IPS DF 6.9 (cell line): ENCODE results near the gene SDCBP2.

Experiments
- DNase-seq: peaks from one replicate; pipeline ENCODE4 v3.0.0-alpha.2; 2013; ENCODE audit warnings: low read depth, low spot score
- H3K27ac ChIP-seq: one replicate; pipeline ENCODE4 v1.5.1; 2013; ENCODE audit warnings: low read length, control low read depth
- H3K27me3 ChIP-seq: 2 replicates; pipeline ENCODE4 v1.6.1; 2013; ENCODE audit warnings: mild to moderate bottlenecking, low read length; ENCODE audit not compliant: control insufficient read depth, insufficient read depth
- H3K36me3 ChIP-seq: 2 replicates; pipeline ENCODE4 v1.6.1; 2013; ENCODE audit warnings: low read length; ENCODE audit not compliant: control insufficient read depth, insufficient read depth
- H3K4me1 ChIP-seq: 2 replicates; pipeline ENCODE4 v1.6.1; 2013; ENCODE audit warnings: low read length; ENCODE audit not compliant: control insufficient read depth, insufficient read depth
- H3K4me3 ChIP-seq: 2 replicates; pipeline ENCODE4 v1.5.1; 2013; ENCODE audit warnings: mild to moderate bottlenecking, low read length
- H3K9me3 ChIP-seq: 2 replicates; pipeline ENCODE4 v1.6.1; 2013; ENCODE audit warnings: low read length, inconsistent platforms; ENCODE audit not compliant: control insufficient read depth, insufficient read depth
- WGBS: extraction: QIAGEN DNeasy Blood & Tissue Kit; methylation state at CpG from one replicate; pipeline ENCODE4 v1.1.7; 2013; ENCODE audit warnings: mixed read lengths, missing lambda C conversion rate; ENCODE audit not compliant: insufficient read length, insufficient coverage; 5-methylcytosine and 5-hydroxymethylcytosine counted together

SDCBP2 gene

GRCh38 chr20:1328680-1329330 is at the start of gene SDCBP2:
SDCBP2 (minus strand) TSS chr20:1329139; CDS start chr20:1320416, 8,723 bp downstream.
- H3K4me1 ChIP-seq: no peaks in the 10 kb centered on the region
- H3K9me3 ChIP-seq: no peaks in the 10 kb centered on the region
- H3K4me3 ChIP-seq: no peak within 1 kb of the TSS
- no CpG with 5 or more reads among the region's 8 CpGs for WGBS
- no peaks in the 10 kb centered on the region for H3K36me3 ChIP-seq
- no peak for DNase-seq
- H3K27ac ChIP-seq: no peak within 1 kb of the TSS
- no peaks in the 10 kb centered on the region for H3K27me3 ChIP-seq

GRCh38 chr20:1378735-1379125 is 49.8 kb upstream of the SDCBP2 start:
- WGBS: no CpG with 5 or more reads among the region's 6 CpGs
- H3K27ac ChIP-seq: no peak overlapping the region
- H3K4me1 ChIP-seq: 0 out of 2 replicates have a peak, but pooled peaks cover 1% of the 10 kb centered on the region
- no peaks in the 10 kb centered on the region for H3K36me3 ChIP-seq
- no peaks in the 10 kb centered on the region for H3K9me3 ChIP-seq
- H3K4me3 ChIP-seq: no peak overlapping the region
- no peak for DNase-seq
- no peaks in the 10 kb centered on the region for H3K27me3 ChIP-seq

- no CpG with 5 or more reads among the region's 6 CpGs for WGBS
- Histone ChIP-seq H3K4me1 (0 out of 2 replicates have a peak, but pooled peaks cover 1% of the 10 kb centered on the region), H3K27ac (no peak overlapping the region), H3K9me3 (no peaks in the 10 kb centered on the region), H3K36me3 (0 out of 2 replicates have a peak, but pooled peaks cover 3% of the 10 kb centered on the region), H3K4me3 (no peak overlapping the region), H3K27me3 (no peaks in the 10 kb centered on the region)
- DNase-seq: no peak
These were observed 49.2 kb upstream of the SDCBP2 start for GRCh38 chr20:1377984-1378734.

GRCh38 chr20:1377341-1377871 is 48.5 kb upstream of the SDCBP2 start:
- H3K27me3 ChIP-seq: no peaks in the 10 kb centered on the region
- H3K4me3 ChIP-seq: no peak overlapping the region
- H3K27ac ChIP-seq: no peak overlapping the region
- H3K36me3 ChIP-seq: 0 out of 2 replicates have a peak, but pooled peaks cover 3% of the 10 kb centered on the region
- no peaks in the 10 kb centered on the region for H3K9me3 ChIP-seq
- no peak for DNase-seq
- WGBS: no CpG with 5 or more reads among the region's 5 CpGs
- 0 out of 2 replicates have a peak, but pooled peaks cover 1% of the 10 kb centered on the region for H3K4me1 ChIP-seq

- DNase-seq: no peak
These were observed 47.7 kb upstream of the SDCBP2 start for GRCh38 chr20:1376408-1377270.

GRCh38 chr20:1376007-1376406 is 47.1 kb upstream of the SDCBP2 start:
- H3K27ac ChIP-seq: no peak overlapping the region
- H3K9me3 ChIP-seq: no peaks in the 10 kb centered on the region
- no CpG with 5 or more reads among the region's 1 CpG for WGBS
- DNase-seq: no peak
- no peaks in the 10 kb centered on the region for H3K27me3 ChIP-seq
- 0 out of 2 replicates have a peak, but pooled peaks cover 1% of the 10 kb centered on the region for H3K4me1 ChIP-seq
- 0 out of 2 replicates have a peak, but pooled peaks cover 3% of the 10 kb centered on the region for H3K36me3 ChIP-seq
- H3K4me3 ChIP-seq: no peak overlapping the region

More at GRCh38 chr20:1376408-1377270, 47.7 kb upstream of the SDCBP2 start:
- Histone ChIP-seq H3K27me3 (no peaks in the 10 kb centered on the region), H3K36me3 (0 out of 2 replicates have a peak, but pooled peaks cover 3% of the 10 kb centered on the region), H3K4me1 (0 out of 2 replicates have a peak, but pooled peaks cover 1% of the 10 kb centered on the region), H3K4me3 (no peak overlapping the region), H3K9me3 (no peaks in the 10 kb centered on the region), H3K27ac (no peak overlapping the region)
- no CpG with 5 or more reads among the region's 7 CpGs for WGBS

- DNase-seq: no peak
- no peaks in the 10 kb centered on the region for H3K9me3 ChIP-seq
- H3K27me3 ChIP-seq: no peaks in the 10 kb centered on the region
- H3K36me3 ChIP-seq: 0 out of 2 replicates have a peak, but pooled peaks cover 3% of the 10 kb centered on the region
- H3K4me1 ChIP-seq: 0 out of 2 replicates have a peak, but pooled peaks cover 1% of the 10 kb centered on the region
- WGBS: no CpG with 5 or more reads among the region's 8 CpGs
- no peak overlapping the region for H3K27ac ChIP-seq
- no peak overlapping the region for H3K4me3 ChIP-seq
These were observed 46.6 kb upstream of the SDCBP2 start for GRCh38 chr20:1375515-1375914.

GRCh38 chr20:1374246-1374645 is 45.3 kb upstream of the SDCBP2 start:
- Histone ChIP-seq H3K27me3 (no peaks in the 10 kb centered on the region), H3K4me1 (0 out of 2 replicates have a peak, but pooled peaks cover 1% of the 10 kb centered on the region), H3K4me3 (no peak overlapping the region), H3K36me3 (0 out of 2 replicates have a peak, but pooled peaks cover 3% of the 10 kb centered on the region), H3K9me3 (no peaks in the 10 kb centered on the region), H3K27ac (no peak overlapping the region)
- DNase-seq: no peak
- no CpG with 5 or more reads among the region's 2 CpGs for WGBS

GRCh38 chr20:1373614-1374013 is 44.7 kb upstream of the SDCBP2 start:
- Histone ChIP-seq H3K4me1 (0 out of 2 replicates have a peak, but pooled peaks cover under 1% of the 10 kb centered on the region), H3K36me3 (0 out of 2 replicates have a peak, but pooled peaks cover 3% of the 10 kb centered on the region), H3K4me3 (no peak overlapping the region), H3K27ac (no peak overlapping the region), H3K9me3 (no peaks in the 10 kb centered on the region), H3K27me3 (no peaks in the 10 kb centered on the region)
- no peak for DNase-seq
- no CpG with 5 or more reads among the region's 4 CpGs for WGBS
